SK-N-SH (cell line): ENCODE results near the gene CREBZF. TPM values are rescaled to one million over a fixed set of nuclear protein-coding genes. Genes with fewer than 3 reads are reported as not detected.

ENCODE experiments used
- CTCF ChIA-PET: fragments of 300-600, 350-600 bp; formaldehyde crosslinking; extraction: SDS; loops from one replicate; lab custom pipeline; 2021; lab: Yijun Ruan, JAX
- POLR2A ChIA-PET: fragments of 350-600 bp; sonication (Branson Sonifier 250); formaldehyde crosslinking; extraction: SDS; loops from one replicate; lab custom pipeline; 2020; ENCODE audit warnings: antibody characterized with exemption, inconsistent platforms; lab: Yijun Ruan, JAX
- DNase-seq: peaks from one replicate; pipeline ENCODE4 v3.0.0; 2012
- H2AFZ ChIP-seq: fragments of 200-600 bp; sonication (generic); 2 replicates; pipeline ENCODE4 v1.8.1; 2016; ENCODE audit warnings: antibody characterized with exemption, mild to moderate bottlenecking, low read depth
- H3F3A ChIP-seq: fragments of 200-600 bp; sonication (generic); replicated peaks from 2 replicates; pipeline ENCODE3; 2016; ENCODE audit warnings: antibody characterized with exemption, mild to moderate bottlenecking; ENCODE audit not compliant: insufficient read depth
- H3K27ac ChIP-seq, 2 experiments: fragments of 200-500 bp in 1 of 2; fragments of 200-600 bp in 1 of 2; sonication (Bioruptor generic) in 1 of 2; sonication (generic), shearing (Covaris generic) in 1 of 2; 2 replicates each; pipeline versions ENCODE4 v1.5.1 to v1.6.1; 2014 to 2016; ENCODE audit warnings: low read depth in 2 of 2, inconsistent platforms in 1 of 2, low read length in 1 of 2, mild to moderate bottlenecking in 1 of 2, mixed read lengths in 1 of 2
- H3K27me3 ChIP-seq: fragments of 200-600 bp; sonication (generic), shearing (Covaris generic); 2 replicates; pipeline ENCODE4 v1.6.1; 2016; ENCODE audit warnings: mixed run types; ENCODE audit not compliant: insufficient read depth
- H3K36me3 ChIP-seq, 2 experiments: fragments of 200-500 bp in 1 of 2; fragments of 200-600 bp in 1 of 2; sonication (Bioruptor generic) in 1 of 2; sonication (generic) in 1 of 2; replicated peaks in 1 of 2; 2 replicates each; pipeline versions ENCODE3 to v1.5.1; 2014 to 2016; ENCODE audit warnings: low read length in 1 of 2, mild to moderate bottlenecking in 1 of 2; ENCODE audit not compliant: insufficient read depth in 2 of 2, control insufficient read depth in 1 of 2
- H3K4me1 ChIP-seq, 2 experiments: fragments of 200-500 bp in 1 of 2; fragments of 200-600 bp in 1 of 2; sonication (Bioruptor generic) in 1 of 2; sonication (generic), shearing (Covaris generic) in 1 of 2; 2 replicates each; pipeline versions ENCODE4 v1.5.1 to v1.6.1; 2014 to 2016; ENCODE audit warnings: low read depth in 1 of 2, low read length in 1 of 2, mixed run types in 1 of 2; ENCODE audit not compliant: insufficient read depth in 2 of 2, control insufficient read depth in 1 of 2
- H3K4me2 ChIP-seq: fragments of 200-600 bp; sonication (generic), shearing (Covaris generic); 2 replicates; pipeline ENCODE4 v1.6.1; 2017; ENCODE audit warnings: mixed run types
- H3K4me3 ChIP-seq, 2 experiments: fragments of 200-500 bp in 1 of 2; fragments of 200-600 bp in 1 of 2; sonication (Bioruptor generic) in 1 of 2; sonication (generic), shearing (Covaris generic) in 1 of 2; 2 replicates each; pipeline versions ENCODE4 v1.5.1 to v1.8.1; 2014 to 2016; ENCODE audit warnings: low read depth in 2 of 2, inconsistent platforms in 1 of 2, low read length in 1 of 2, mild to moderate bottlenecking in 1 of 2, mixed read lengths in 1 of 2, moderate library complexity in 1 of 2
- H3K79me2 ChIP-seq: fragments of 200-600 bp; sonication (generic); 2 replicates; pipeline ENCODE4 v1.8.1; 2017; ENCODE audit warnings: mild to moderate bottlenecking; ENCODE audit not compliant: insufficient read depth
- H3K9ac ChIP-seq: fragments of 200-600 bp; sonication (generic); 2 replicates; pipeline ENCODE4 v1.6.1; 2017; ENCODE audit warnings: mixed run types
- H3K9me2 ChIP-seq: fragments of 200-600 bp; sonication (generic); 2 replicates; pipeline ENCODE4 v1.6.1; 2017; ENCODE audit warnings: mixed run types
- H3K9me3 ChIP-seq: fragments of 200-600 bp; sonication (generic); 2 replicates; pipeline ENCODE4 v1.6.1; 2017; ENCODE audit warnings: mixed run types, mild to moderate bottlenecking, moderate library complexity
- H4K20me1 ChIP-seq: fragments of 200-600 bp; sonication (generic); 2 replicates; pipeline ENCODE4 v1.6.1; 2017; ENCODE audit warnings: mild to moderate bottlenecking, mixed run types; ENCODE audit not compliant: insufficient read depth
- ELF1 ChIP-seq: IDR thresholded peaks from 2 replicates; pipeline ENCODE4 v1.4.0; 2012
- EP300 ChIP-seq, 2 experiments: IDR thresholded peaks; 2 replicates each; pipeline versions ENCODE4 v1.4.0 to v1.6.1; 2012; ENCODE audit warnings: borderline replicate concordance in 1 of 2, low read depth in 1 of 2, low read length in 1 of 2
- EZH2phosphoT487 ChIP-seq: fragments of 200-600 bp; sonication (generic); IDR thresholded peaks from 2 replicates; pipeline ENCODE4 v1.6.1; 2017; ENCODE audit warnings: low read depth, mixed run types, mild to moderate bottlenecking, antibody characterized with exemption, moderate library complexity, borderline replicate concordance
- FOSL2 ChIP-seq: IDR thresholded peaks from 2 replicates; pipeline ENCODE4 v1.4.0; 2012; ENCODE audit warnings: low read depth, mild to moderate bottlenecking, moderate library complexity, borderline replicate concordance
- FOXJ3 ChIP-seq: sonication (generic); formaldehyde crosslinking; IDR thresholded peaks from 2 replicates; pipeline ENCODE4 v1.5.1; 2020; ENCODE audit warnings: mild to moderate bottlenecking, missing genetic modification reagents
- IRF3 ChIP-seq: fragments of 150-350 bp; IDR thresholded peaks from 2 replicates; pipeline ENCODE4 v1.6.1; 2016; ENCODE audit warnings: mild to moderate bottlenecking, low read depth, low read length
- MXI1 ChIP-seq: IDR thresholded peaks from 2 replicates; pipeline ENCODE4 v1.6.1; 2012; ENCODE audit warnings: mild to moderate bottlenecking, low read depth, low read length, improper control_type of control experiment
- NFIC ChIP-seq: IDR thresholded peaks from 2 replicates; pipeline ENCODE4 v1.4.0; 2012; ENCODE audit warnings: borderline replicate concordance
- NRF1 ChIP-seq: IDR thresholded peaks from 2 replicates; pipeline ENCODE4 v1.6.1; 2012; ENCODE audit warnings: low read depth, mild to moderate bottlenecking, low read length
- POLR2AphosphoS5 ChIP-seq: IDR thresholded peaks from 2 replicates; pipeline ENCODE4 v1.6.1; 2012; ENCODE audit warnings: low read depth, low read length
- RXRA ChIP-seq: IDR thresholded peaks from 2 replicates; pipeline ENCODE4 v1.4.0; 2012; ENCODE audit warnings: low read depth, mild to moderate bottlenecking, borderline replicate concordance
- SIN3A ChIP-seq: IDR thresholded peaks from 2 replicates; pipeline ENCODE4 v1.6.1; 2012; ENCODE audit warnings: low read depth, mild to moderate bottlenecking, low read length, moderate library complexity, borderline replicate concordance
- TEAD4 ChIP-seq: IDR thresholded peaks from 2 replicates; pipeline ENCODE4 v1.4.0; 2012; ENCODE audit warnings: mild to moderate bottlenecking, borderline replicate concordance; ENCODE audit not compliant: insufficient read depth
- WGBS: methylation state at CpG from one replicate; pipeline ENCODE4 v1.1.6; 2017; ENCODE audit warnings: low lambda C conversion rate; 5-methylcytosine and 5-hydroxymethylcytosine counted together
- polyA plus RNA-seq, 3 experiments: library from polyadenylated mRNA; depleted of rRNA; stranded (reverse); fragments of >200 nt; gene quantifications; 2 replicates each; pipeline ENCODE4 v1.2.3, GENCODE V29; 2012
- TF ChIP-seq, protein P1 (sequence below): IDR thresholded peaks from 2 replicates; pipeline ENCODE4; 2012
- TF ChIP-seq, protein P2 (sequence below): IDR thresholded peaks from 2 replicates; pipeline ENCODE4 v1.4.0; 2012; ENCODE audit warnings: low read depth, borderline replicate concordance

The CREBZF gene
- polyA plus RNA-seq, 1 of the 3 experiments (the other 2 are of a cell fraction): 50.5 TPM

GRCh38 chr11:85647604-85648299 lies 17.2 kb downstream of the CREBZF start, which contains the start of gene TMEM126A (continued):
- TF ChIP-seq, protein P1, sequence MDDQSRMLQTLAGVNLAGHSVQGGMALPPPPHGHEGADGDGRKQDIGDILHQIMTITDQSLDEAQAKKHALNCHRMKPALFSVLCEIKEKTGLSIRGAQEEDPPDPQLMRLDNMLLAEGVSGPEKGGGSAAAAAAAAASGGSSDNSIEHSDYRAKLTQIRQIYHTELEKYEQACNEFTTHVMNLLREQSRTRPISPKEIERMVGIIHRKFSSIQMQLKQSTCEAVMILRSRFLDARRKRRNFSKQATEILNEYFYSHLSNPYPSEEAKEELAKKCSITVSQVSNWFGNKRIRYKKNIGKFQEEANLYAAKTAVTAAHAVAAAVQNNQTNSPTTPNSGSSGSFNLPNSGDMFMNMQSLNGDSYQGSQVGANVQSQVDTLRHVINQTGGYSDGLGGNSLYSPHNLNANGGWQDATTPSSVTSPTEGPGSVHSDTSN: no peak
- TF ChIP-seq IRF3: peak; percentile 15; the same call in 1 of the 2 replicates
- TF ChIP-seq, protein P2, sequence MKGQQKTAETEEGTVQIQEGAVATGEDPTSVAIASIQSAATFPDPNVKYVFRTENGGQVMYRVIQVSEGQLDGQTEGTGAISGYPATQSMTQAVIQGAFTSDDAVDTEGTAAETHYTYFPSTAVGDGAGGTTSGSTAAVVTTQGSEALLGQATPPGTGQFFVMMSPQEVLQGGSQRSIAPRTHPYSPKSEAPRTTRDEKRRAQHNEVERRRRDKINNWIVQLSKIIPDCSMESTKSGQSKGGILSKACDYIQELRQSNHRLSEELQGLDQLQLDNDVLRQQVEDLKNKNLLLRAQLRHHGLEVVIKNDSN: peak; percentile 75
- TF ChIP-seq MXI1: peak; percentile 89
- TF ChIP-seq FOSL2: no peak
- peak; percentile 73 for TF ChIP-seq ELF1
- TF ChIP-seq EP300 (IDR thresholded peaks at IDR 0.05; ENCODE audit: borderline replicate concordance in 1 of 2, low read depth in 1 of 2, low read length in 1 of 2): 0 out of 4 replicates have a peak, but pooled peaks of 1 of the 2 experiments have one; percentile 8
- TF ChIP-seq SIN3A: peak; percentile 81
- TF ChIP-seq, all 33 proteins: peak for 13

DNA sequence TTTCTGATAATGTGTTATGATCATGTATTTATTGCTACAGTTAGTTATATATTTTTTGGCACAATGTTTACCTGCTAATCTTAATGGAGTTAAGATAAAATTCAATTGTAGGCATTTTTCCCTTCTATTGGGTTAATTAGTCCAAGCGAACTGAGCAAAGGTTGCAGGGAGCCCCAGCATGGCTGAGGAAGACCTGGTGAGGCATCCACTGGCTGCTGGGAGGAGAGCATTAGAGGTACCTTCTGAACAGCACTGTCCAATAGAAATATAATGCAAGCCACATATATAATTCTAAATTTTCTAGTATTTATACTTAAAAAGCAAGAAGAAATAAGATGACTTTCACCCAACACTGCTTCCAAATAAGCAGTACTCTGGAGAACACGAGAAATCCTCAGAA lies 17.9 kb downstream of the CREBZF start:
- Histone ChIP-seq H3K79me2 (peaks cover 23% of the 10 kb centered on the region), H3K4me2 (peak overlapping the region; percentile 65), H3K27me3 (no peaks in the 10 kb centered on the region), H3K9ac (peak overlapping the region; percentile 79; the same call in 1 of the 2 replicates), H4K20me1 (no peaks in the 10 kb centered on the region), H3F3A (peaks cover 12% of the 10 kb centered on the region), H3K27ac (peak overlapping the region; percentile 61 to 88; a peak in 3 of 4 replicates), H3K9me3 (no peaks in the 10 kb centered on the region), H3K4me1 (peaks cover 7 to 17% of the 10 kb centered on the region in 2 experiments; a peak in 3 of 4 replicates), H3K4me3 (peak overlapping the region; percentile 75 to 91), H2AFZ (peak overlapping the region; percentile 77), H3K36me3 (peaks cover 0 to 7% of the 10 kb centered on the region in 2 experiments)
- peak; percentile 14 for DNase-seq
- POLR2A ChIA-PET: interaction anchor here (1.3 to 2.2 kb wide), 5 partner anchors 10 to 39 kb away, joined by 4 to 23 read pairs (median 9); partner anchors contain the start of genes CCDC89, CREBZF, DLG2 and TMEM126B
- 0% methylated on average over 2 of the region's 2 CpGs for WGBS
- TF ChIP-seq FOXJ3 (CRISPR knock-in tag): no peak
- TF ChIP-seq RXRA: no peak
- TF ChIP-seq ELF1: no peak
- no peak for TF ChIP-seq EZH2phosphoT487
- no peak for TF ChIP-seq NRF1
- no peak for TF ChIP-seq NFIC
- TF ChIP-seq SIN3A: no peak
- TF ChIP-seq, protein P2: no peak
- no peak for TF ChIP-seq POLR2AphosphoS5
- no peak for TF ChIP-seq TEAD4
- TF ChIP-seq, all 33 proteins: peak for 0
- CTCF ChIA-PET: interaction anchor here (0.5 to 1.7 kb wide), 3 partner anchors 10 to 29 kb away, joined by 3 to 6 read pairs (median 3); no protein-coding TSS in a partner anchor
- H3K9me2 ChIP-seq: no peaks in the 10 kb centered on the region
